GM18505 (cell line): Measurements from ENCODE around the gene FILIP1L.

ENCODE experiments used
- ATAC-seq: cut with Tn5 transposase; IDR thresholded peaks from one replicate; pipeline ENCODE4 v1.9.1; 2021; ENCODE audit not compliant: unreplicated experiment
- POLR2A ChIP-seq: IDR thresholded peaks from 4 replicates; pipeline ENCODE4 v1.6.1; 2011; ENCODE audit warnings: borderline replicate concordance; ENCODE audit not compliant: insufficient read depth, insufficient read length; ENCODE audit errors: extremely low read depth

FILIP1L gene

GRCh38 chr3:99919694-99920093 lies 194.6 kb downstream of the FILIP1L start:
- no peak for TF ChIP-seq POLR2A
- no peak for ATAC-seq

- no peak for TF ChIP-seq POLR2A
These were observed 195.6 kb downstream of the FILIP1L start for GRCh38 chr3:99918715-99919114.

GRCh38 chr3:99915906-99916432 lies 198.3 kb downstream of the FILIP1L start:
- no peak for TF ChIP-seq POLR2A
- no peak for ATAC-seq

More at GRCh38 chr3:99918715-99919114, 195.6 kb downstream of the FILIP1L start:
- no peak for ATAC-seq

DNA sequence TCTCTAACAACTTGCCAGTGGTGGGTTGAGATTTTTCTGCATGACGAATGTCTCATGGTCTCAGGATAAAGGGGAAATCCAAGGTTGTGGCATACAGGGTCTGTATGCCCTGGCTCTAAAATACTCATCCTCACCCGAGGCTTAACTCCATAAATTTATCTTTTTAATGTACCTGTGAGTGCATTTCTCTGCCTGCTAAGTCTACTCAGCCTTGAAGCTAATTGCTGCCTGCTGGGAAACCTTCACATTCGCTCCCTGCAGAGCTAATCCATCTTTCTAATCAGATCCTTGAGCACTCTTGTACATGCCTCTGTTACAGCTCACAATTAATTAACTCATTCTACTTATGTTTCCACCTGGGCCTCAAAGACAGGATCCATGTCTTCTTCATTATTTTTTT lies 202.9 kb downstream of the FILIP1L start:
- ATAC-seq = no peak
- TF ChIP-seq POLR2A = no peak

- no peak for TF ChIP-seq POLR2A
- no peak for ATAC-seq
These were observed 203.5 kb downstream of the FILIP1L start for GRCh38 chr3:99910752-99911290.

- ATAC-seq = no peak
- TF ChIP-seq POLR2A = no peak
These were observed 204.4 kb downstream of the FILIP1L start for GRCh38 chr3:99909714-99910495.

DNA sequence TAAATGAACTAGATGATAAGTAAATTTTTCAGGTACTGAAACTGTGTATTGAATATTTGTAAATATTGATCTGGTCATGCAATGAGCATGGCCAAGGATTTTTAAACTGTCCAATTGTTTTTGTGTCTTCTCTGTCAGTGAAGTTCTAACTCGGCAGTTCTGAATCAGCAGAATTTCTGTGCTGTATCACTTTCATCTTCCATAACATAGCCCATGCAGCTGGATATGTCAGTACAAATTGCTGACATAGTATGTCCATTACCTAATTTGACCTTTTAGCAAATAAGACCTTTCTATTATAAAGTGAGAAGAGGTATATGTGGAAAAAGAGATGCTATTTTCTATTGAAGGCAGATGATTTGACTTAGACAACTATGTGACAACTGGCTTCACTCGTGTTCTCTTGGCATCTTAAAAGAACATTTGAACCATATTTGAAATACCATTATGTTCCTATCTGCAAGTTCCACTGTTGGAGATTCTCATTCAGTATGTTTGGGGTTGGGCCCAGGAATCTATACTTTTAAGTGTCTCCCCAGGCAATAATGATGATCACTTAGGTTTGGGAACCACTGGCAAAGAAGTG lies 206.2 kb downstream of the FILIP1L start:
- no peak for TF ChIP-seq POLR2A
- no peak for ATAC-seq

- no peak for ATAC-seq
- no peak for TF ChIP-seq POLR2A
These were observed 210.4 kb downstream of the FILIP1L start for GRCh38 chr3:99903869-99904268.

- no peak for ATAC-seq
- TF ChIP-seq POLR2A = no peak
These were observed 212.2 kb downstream of the FILIP1L start for GRCh38 chr3:99902091-99902490.

DNA sequence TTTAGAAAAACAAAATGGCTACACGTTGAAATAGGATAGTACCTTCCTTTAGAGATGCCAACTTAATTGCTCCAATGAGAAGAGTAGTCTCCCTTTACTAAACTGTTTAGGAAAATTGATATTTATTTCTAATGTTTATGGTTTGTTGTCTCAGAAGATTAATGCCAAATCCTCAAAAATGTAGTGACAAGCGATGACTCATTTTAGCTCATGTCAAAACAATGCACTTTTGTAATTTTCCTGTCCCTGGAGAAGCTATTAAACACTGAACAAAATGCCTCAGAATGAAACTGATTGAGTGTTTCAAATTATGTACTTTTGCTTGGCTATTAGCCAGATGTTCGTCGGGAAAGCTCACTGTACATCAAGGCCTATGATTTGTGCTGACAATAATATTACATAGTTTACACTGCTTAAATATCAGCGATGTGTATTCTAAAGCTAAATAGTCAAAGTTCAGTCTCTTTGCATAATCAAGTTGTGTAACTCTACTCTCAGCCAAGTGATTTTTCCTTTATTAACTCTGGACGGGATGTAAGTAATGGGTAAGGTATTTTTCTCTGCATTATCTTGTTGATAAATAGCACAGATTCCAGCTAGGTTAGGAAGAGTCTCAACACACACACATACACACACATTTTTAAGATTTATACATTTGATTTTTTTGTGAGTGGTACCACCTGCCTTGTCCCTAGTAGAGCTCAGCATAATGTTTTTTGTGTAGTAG lies 212.9 kb downstream of the FILIP1L start:
- no peak for ATAC-seq
- TF ChIP-seq POLR2A = no peak

DNA sequence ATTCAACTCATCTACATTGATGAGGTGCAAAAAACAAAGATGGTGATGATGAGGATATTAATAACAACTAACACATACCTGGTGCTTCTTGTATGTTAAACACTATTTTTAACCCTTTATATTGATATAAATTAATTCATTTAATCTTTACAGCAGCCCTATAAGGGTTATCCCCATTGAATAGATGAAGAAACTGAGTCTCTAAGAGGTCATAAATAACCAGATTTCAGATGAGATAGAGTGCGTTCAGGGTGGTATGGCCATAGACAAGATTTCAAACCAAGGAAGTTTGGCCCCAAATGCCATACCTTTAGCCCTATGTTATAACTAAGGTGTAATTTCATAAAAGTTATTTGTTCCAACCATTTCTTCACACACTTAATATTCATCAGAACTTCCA lies 214.1 kb downstream of the FILIP1L start:
- no peak for TF ChIP-seq POLR2A

GRCh38 chr3:99899603-99900002 lies 214.7 kb downstream of the FILIP1L start:
- no peak for ATAC-seq
- TF ChIP-seq POLR2A = no peak

More for the DNA sequence above, 214.1 kb downstream of the FILIP1L start:
- no peak for ATAC-seq

- ATAC-seq = no peak
- TF ChIP-seq POLR2A = no peak
These were observed 217.8 kb downstream of the FILIP1L start for GRCh38 chr3:99896482-99896881.
